ENCODE results near the gene PCARE. TPM values are rescaled to one million over a fixed set of nuclear protein-coding genes. Genes with fewer than 3 reads are reported as not detected.

PCARE gene
- polyA plus RNA-seq, 1 experiment, result not detected

DNA sequence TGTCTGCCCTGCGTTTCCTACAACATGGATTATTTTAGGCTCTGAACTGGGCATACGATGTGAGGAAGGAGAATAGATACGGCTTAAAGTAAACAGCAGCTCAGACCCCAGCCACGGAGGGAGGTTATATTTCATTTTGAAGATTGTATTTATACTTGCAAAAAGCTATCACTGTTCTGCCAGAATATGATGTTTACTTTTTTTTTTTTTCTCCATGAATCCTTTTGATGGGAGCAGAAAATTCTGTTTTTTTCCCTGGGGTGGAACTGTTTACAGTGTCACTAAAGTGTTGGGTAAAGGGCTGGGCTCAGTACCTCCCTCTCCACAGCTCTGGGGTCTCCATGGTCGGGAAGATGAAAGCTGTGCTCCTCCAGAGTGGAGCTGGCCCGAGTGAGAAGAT, 13.1 kb downstream of the PCARE start:
- POLR2A ChIA-PET, result no interaction called here
- TF ChIP-seq, protein P1, sequence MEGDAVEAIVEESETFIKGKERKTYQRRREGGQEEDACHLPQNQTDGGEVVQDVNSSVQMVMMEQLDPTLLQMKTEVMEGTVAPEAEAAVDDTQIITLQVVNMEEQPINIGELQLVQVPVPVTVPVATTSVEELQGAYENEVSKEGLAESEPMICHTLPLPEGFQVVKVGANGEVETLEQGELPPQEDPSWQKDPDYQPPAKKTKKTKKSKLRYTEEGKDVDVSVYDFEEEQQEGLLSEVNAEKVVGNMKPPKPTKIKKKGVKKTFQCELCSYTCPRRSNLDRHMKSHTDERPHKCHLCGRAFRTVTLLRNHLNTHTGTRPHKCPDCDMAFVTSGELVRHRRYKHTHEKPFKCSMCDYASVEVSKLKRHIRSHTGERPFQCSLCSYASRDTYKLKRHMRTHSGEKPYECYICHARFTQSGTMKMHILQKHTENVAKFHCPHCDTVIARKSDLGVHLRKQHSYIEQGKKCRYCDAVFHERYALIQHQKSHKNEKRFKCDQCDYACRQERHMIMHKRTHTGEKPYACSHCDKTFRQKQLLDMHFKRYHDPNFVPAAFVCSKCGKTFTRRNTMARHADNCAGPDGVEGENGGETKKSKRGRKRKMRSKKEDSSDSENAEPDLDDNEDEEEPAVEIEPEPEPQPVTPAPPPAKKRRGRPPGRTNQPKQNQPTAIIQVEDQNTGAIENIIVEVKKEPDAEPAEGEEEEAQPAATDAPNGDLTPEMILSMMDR (IDR thresholded peaks at IDR 0.05; ENCODE audit: low read depth, low read length), result no peak
- Histone ChIP-seq H3K27me3 (ENCODE audit: control insufficient read depth, insufficient read depth, low read length) (peaks cover 5% of the 10 kb centered on the region), H3K9me3 (ENCODE audit: control insufficient read depth, insufficient read depth, low read length) (no peaks in the 10 kb centered on the region), H3K27ac (ENCODE audit: low read depth, low read length) (no peak overlapping the region), H3K4me3 (ENCODE audit: low read depth, low read length) (no peak overlapping the region)
- CTCF ChIA-PET, result interaction anchor here (0.6 to 0.7 kb wide), 2 partner anchors 495 to 1178 kb away, joined by 3 read pairs; no protein-coding TSS in a partner anchor
- DNase-seq (ENCODE audit: low read depth, low spot score), result no peak

DNA sequence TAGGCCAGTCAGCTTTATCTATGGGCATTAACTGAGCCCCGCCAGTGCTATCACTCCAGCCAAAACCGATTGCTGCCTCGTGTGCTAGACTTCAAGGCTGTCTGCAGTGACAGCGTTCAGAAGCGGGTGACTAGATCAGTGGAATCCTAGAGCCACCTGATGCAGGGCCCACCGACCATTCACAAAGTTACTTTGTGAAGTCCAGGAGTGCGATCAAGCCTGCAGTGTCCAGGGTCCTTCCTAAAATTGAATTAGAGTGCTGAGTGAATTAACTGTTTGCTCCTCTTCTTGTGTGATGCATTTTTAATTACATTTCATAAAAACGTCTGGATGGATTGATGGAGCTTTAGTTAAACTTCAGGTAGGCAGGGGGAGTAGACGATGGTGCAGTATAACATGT, 13.9 kb downstream of the PCARE start:
- Histone ChIP-seq H3K27ac (ENCODE audit: low read depth, low read length) (no peak overlapping the region), H3K9me3 (ENCODE audit: control insufficient read depth, insufficient read depth, low read length) (no peaks in the 10 kb centered on the region), H3K4me3 (ENCODE audit: low read depth, low read length) (no peak overlapping the region), H3K27me3 (ENCODE audit: control insufficient read depth, insufficient read depth, low read length) (peaks cover 5% of the 10 kb centered on the region)
- CTCF ChIA-PET, result no interaction called here
- POLR2A ChIA-PET, result no interaction called here
- DNase-seq (ENCODE audit: low read depth, low spot score), result no peak
- TF ChIP-seq, protein P1 (IDR thresholded peaks at IDR 0.05; ENCODE audit: low read depth, low read length), result no peak

DNA sequence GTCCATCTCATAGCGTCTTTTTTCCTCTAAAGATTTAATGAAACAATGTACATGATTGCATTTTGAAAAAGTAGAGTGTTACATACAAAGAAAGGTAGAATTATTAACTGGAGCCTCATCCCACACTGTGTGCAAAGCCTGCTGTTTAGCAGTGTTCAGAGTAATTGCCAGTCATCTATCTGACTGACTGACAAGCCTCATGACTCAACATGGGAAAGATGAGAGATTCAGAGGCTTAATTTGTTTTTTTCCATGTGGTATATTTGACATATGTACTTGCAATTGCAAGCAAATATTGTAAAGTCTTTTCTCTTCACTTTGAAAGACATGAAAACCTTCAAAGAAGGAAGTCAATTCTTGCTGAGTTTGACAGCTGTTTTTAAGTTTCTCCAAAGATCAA, 14.7 kb downstream of the PCARE start:
- Histone ChIP-seq H3K4me3 (ENCODE audit: low read depth, low read length) (no peak overlapping the region), H3K27ac (ENCODE audit: low read depth, low read length) (no peak overlapping the region), H3K27me3 (ENCODE audit: control insufficient read depth, insufficient read depth, low read length) (peaks cover 5% of the 10 kb centered on the region), H3K9me3 (ENCODE audit: control insufficient read depth, insufficient read depth, low read length) (no peaks in the 10 kb centered on the region)
- no peak for DNase-seq (ENCODE audit: low read depth, low spot score)
- CTCF ChIA-PET, result no interaction called here
- POLR2A ChIA-PET, result no interaction called here
- TF ChIP-seq, protein P1 (IDR thresholded peaks at IDR 0.05; ENCODE audit: low read depth, low read length), result no peak

DNA sequence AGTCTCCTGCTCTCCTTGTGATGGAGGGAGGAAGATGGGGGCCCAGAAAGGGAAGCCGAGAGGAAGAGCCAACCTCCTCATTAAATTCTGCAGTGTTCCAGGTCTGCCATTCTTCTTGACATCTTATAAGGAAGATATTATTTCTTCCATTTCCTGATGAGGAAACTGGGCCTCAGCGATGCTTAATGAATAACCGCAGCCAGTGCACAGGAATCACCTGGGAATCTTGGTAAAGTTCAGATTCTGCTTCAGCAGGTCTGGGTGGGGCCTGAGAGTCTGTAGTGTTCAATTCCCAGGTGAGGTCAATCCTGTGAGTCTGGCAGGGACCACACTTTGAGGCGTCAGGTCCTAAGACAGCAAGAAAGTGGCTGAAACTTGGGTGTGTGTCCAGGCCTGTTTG, 17.3 kb downstream of the PCARE start:
- no peak overlapping the region for H3K27ac ChIP-seq (ENCODE audit: low read depth, low read length)
- POLR2A ChIA-PET, result no interaction called here
- TF ChIP-seq, protein P1 (IDR thresholded peaks at IDR 0.05; ENCODE audit: low read depth, low read length), result no peak
- peaks cover 5% of the 10 kb centered on the region for H3K27me3 ChIP-seq (ENCODE audit: control insufficient read depth, insufficient read depth, low read length)
- no peak overlapping the region for H3K4me3 ChIP-seq (ENCODE audit: low read depth, low read length)
- DNase-seq (ENCODE audit: low read depth, low spot score), result no peak
- CTCF ChIA-PET, result no interaction called here
- no peaks in the 10 kb centered on the region; the same call in 1 of the 2 replicates for H3K9me3 ChIP-seq (ENCODE audit: control insufficient read depth, insufficient read depth, low read length)

DNA sequence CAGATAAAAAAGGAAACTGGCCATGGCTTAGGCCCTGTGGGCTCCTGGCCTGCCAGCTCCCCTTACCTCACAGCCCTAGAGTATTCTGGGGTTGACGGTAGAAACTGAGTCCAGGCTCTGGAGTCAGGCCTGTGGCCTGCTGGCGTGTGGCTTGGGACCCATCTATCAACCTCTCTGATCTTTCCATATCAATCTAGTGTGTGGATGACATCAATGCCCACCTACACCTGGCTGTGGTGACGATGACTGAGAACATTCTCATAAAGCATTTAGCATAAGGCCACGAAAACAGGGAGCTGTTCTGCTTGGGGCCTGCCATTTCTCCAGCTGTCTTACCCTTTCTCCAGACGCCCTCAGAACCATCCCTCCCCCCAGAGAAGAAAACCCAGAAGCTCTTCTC, 17.9 kb downstream of the PCARE start:
- Histone ChIP-seq H3K4me3 (ENCODE audit: low read depth, low read length) (no peak overlapping the region), H3K27ac (ENCODE audit: low read depth, low read length) (no peak overlapping the region), H3K9me3 (ENCODE audit: control insufficient read depth, insufficient read depth, low read length) (no peaks in the 10 kb centered on the region; the same call in 1 of the 2 replicates), H3K27me3 (ENCODE audit: control insufficient read depth, insufficient read depth, low read length) (peaks cover 5% of the 10 kb centered on the region)
- ChIA-PET CTCF (no interaction called here), POLR2A (no interaction called here)
- no peak for DNase-seq (ENCODE audit: low read depth, low spot score)
- TF ChIP-seq, protein P1 (IDR thresholded peaks at IDR 0.05; ENCODE audit: low read depth, low read length), result no peak
